Spleen (tissue), 11 donors: ENCODE measurements around the gene SH3GLB1. TPM values are rescaled to one million over a fixed set of nuclear protein-coding genes. Genes with fewer than 3 reads are reported as not detected.
"Not testable (repeated sequence)": the region's sequence is repeated elsewhere in the genome, so short reads cannot be mapped to it uniquely, and the experiment has no call there.

Experiments
- DNase-seq: peaks from one replicate; pipeline ENCODE4 v3.0.0-alpha.2; 2020
- H3K27ac ChIP-seq, 8 donors: fragments of 200-600 bp; sonication (generic) in 7 of 8; 1 replicate in 4 of 8; 2 replicates in 4 of 8; pipeline versions ENCODE4 v1.5.0 to v1.8.0; 2016 to 2021; ENCODE audit warnings: inconsistent platforms in 4 of 8, mild to moderate bottlenecking in 4 of 8, moderate library complexity in 1 of 8
- H3K27me3 ChIP-seq, 7 donors: fragments of 200-600 bp; sonication (generic) in 6 of 7; replicated peaks in 1 of 7; 1 replicate in 4 of 7; 2 replicates in 3 of 7; pipeline versions ENCODE4 v1.5.0 to v1.8.0; 2016 to 2021; ENCODE audit warnings: inconsistent platforms in 3 of 7, mild to moderate bottlenecking in 1 of 7
- H3K36me3 ChIP-seq, 6 donors: fragments of 200-600 bp; sonication (generic) in 5 of 6; 1 replicate in 4 of 6; 2 replicates in 2 of 6; pipeline versions ENCODE4 v1.5.0 to v1.8.0; 2016 to 2021; ENCODE audit warnings: inconsistent platforms in 2 of 6
- H3K4me1 ChIP-seq, 6 donors: fragments of 200-600 bp; sonication (generic) in 5 of 6; 1 replicate in 3 of 6; 2 replicates in 3 of 6; pipeline versions ENCODE4 v1.5.0 to v1.8.0; 2016 to 2021; ENCODE audit warnings: inconsistent platforms in 3 of 6
- H3K4me3 ChIP-seq, 8 donors: fragments of 200-600 bp; sonication (generic) in 7 of 8; 1 replicate in 4 of 8; 2 replicates in 4 of 8; pipeline versions ENCODE4 v1.5.0 to v1.8.0; 2016 to 2021; ENCODE audit warnings: inconsistent platforms in 4 of 8, mild to moderate bottlenecking in 4 of 8, moderate library complexity in 2 of 8
- H3K9me3 ChIP-seq, 8 donors: fragments of 200-600 bp; sonication (generic) in 7 of 8; 1 replicate in 4 of 8; 2 replicates in 4 of 8; pipeline versions ENCODE4 v1.5.0 to v1.8.0; 2016 to 2021; ENCODE audit warnings: inconsistent platforms in 4 of 8
- POLR2A ChIP-seq, 3 donors: fragments of 450-650 bp; IDR thresholded peaks; one replicate each; pipeline ENCODE4 v1.5.1; 2017; ENCODE audit warnings: antibody characterized with exemption in 3 of 3, mild to moderate bottlenecking in 1 of 3
- POLR2AphosphoS5 ChIP-seq, 3 donors: sonication (generic); formaldehyde crosslinking; IDR thresholded peaks; one replicate each; pipeline ENCODE4 v1.5.1; 2017; ENCODE audit warnings: antibody characterized with exemption in 3 of 3
- WGBS, 5 donors: extraction: QIAGEN DNeasy Blood & Tissue Kit in 3 of 5; methylation state at CpG; one replicate each; pipeline versions ENCODE4 v1.1.5 to v1.1.7; 2013 to 2018; 5-methylcytosine and 5-hydroxymethylcytosine counted together
- intact Hi-C: fragments of 100-400 bp; cut with DNase I; formaldehyde crosslinking; loops from one replicate; pipeline ENCODE4 v1.15.0; 2023; ENCODE audit warnings: low total_unique reads
- polyA plus RNA-seq, 3 donors: library from polyadenylated mRNA; stranded (reverse); fragments of 200-250 nt; gene quantifications; one replicate each; pipeline ENCODE4 v1.2.1, GENCODE V29; 2013
- total RNA-seq, 7 donors: library from RNA; depleted of rRNA in 3 of 7; stranded (reverse); fragments of >200 nt in 3 of 7; fragmentation: NEBNext Ultra II Directional in 4 of 7; extraction: Animal tissue kit (Norgen Biotek cat#: 25700) in 4 of 7; gene quantifications; one replicate each; pipeline versions ENCODE4 v1.1.0 to v1.2.1, GENCODE V29; 2016 to 2021
- TF ChIP-seq, protein P1 (sequence below), 11 experiments: fragments of 200-600 bp in 7 of 11; fragments of 450-650 bp in 4 of 11; sonication (generic) in 4 of 11; IDR thresholded peaks in 8 of 11; conservative IDR thresholded peaks in 3 of 11; 1 replicate in 7 of 11; 2 replicates in 4 of 11; pipeline versions ENCODE4 v1.4.0 to v1.8.0; 2016 to 2021; ENCODE audit warnings: antibody characterized with exemption in 11 of 11, inconsistent platforms in 4 of 11, mild to moderate bottlenecking in 1 of 11
- donor health status: healthy with polysubstance abuse.
- donor health status: DM: no; HTN: no; CAD: no; lungs with moderate emphysema.
- donor health status: DM: no; HTN: no; CAD: no.
- donor health status: Bipolar disorder and iron deficiency.
- donor health status: healthy.
- donor health status: DM: no; HTN: no; CAD: no.
- donor health status: DM: yes; HTN: yes; CAD: no.

Gene SH3GLB1
- total and polyA plus RNA-seq, 10 donors, result 20.2 to 122 (median 86.2) TPM

DNA sequence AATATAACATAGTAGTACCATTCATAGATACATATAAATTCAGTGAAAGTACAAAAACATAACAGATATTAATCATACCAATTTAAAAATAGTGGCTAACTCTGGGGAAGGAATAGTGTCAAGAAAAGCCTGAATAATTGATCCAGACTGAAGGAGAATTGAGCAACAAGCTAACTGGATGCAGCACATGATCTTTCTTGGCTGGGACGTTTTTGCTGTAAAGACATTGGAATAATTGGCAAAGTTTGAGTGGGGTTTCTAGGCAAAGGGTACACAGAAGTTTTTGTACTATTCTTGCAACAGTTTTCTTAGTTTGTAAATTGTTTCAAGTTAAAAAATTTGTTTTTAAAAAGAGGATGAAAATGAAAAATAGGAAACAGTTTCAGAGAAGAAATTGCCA is 2.6 kb upstream of the SH3GLB1 start:
- DNase-seq, result no peak
- Histone ChIP-seq H3K27ac (no peak overlapping the region), H3K4me3 (no peak overlapping the region), H3K4me1 (peaks cover 0 to 29% (median 22%) of the 10 kb centered on the region in 6 donors), H3K36me3 (no peaks in the 10 kb centered on the region), H3K9me3 (no peaks in the 10 kb centered on the region), H3K27me3 (no peaks in the 10 kb centered on the region)
- TF ChIP-seq POLR2A (IDR thresholded peaks at IDR 0.05) (no peak), POLR2AphosphoS5 (IDR thresholded peaks at IDR 0.05) (no peak)
- TF ChIP-seq, protein P1, sequence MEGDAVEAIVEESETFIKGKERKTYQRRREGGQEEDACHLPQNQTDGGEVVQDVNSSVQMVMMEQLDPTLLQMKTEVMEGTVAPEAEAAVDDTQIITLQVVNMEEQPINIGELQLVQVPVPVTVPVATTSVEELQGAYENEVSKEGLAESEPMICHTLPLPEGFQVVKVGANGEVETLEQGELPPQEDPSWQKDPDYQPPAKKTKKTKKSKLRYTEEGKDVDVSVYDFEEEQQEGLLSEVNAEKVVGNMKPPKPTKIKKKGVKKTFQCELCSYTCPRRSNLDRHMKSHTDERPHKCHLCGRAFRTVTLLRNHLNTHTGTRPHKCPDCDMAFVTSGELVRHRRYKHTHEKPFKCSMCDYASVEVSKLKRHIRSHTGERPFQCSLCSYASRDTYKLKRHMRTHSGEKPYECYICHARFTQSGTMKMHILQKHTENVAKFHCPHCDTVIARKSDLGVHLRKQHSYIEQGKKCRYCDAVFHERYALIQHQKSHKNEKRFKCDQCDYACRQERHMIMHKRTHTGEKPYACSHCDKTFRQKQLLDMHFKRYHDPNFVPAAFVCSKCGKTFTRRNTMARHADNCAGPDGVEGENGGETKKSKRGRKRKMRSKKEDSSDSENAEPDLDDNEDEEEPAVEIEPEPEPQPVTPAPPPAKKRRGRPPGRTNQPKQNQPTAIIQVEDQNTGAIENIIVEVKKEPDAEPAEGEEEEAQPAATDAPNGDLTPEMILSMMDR (IDR thresholded peaks at IDR 0.05 in 8 of 11, conservative IDR thresholded peaks at IDR 0.05 in 3 of 11), result no peak
- intact Hi-C loops, result loop anchor here (10.0 kb wide), 1 partner anchor 307 kb away; the partner anchor contains the start of gene ODF2L
- 75 to 100% (median 81%) methylated on average over 1 of the region's 1 CpG for WGBS, 5 donors

DNA sequence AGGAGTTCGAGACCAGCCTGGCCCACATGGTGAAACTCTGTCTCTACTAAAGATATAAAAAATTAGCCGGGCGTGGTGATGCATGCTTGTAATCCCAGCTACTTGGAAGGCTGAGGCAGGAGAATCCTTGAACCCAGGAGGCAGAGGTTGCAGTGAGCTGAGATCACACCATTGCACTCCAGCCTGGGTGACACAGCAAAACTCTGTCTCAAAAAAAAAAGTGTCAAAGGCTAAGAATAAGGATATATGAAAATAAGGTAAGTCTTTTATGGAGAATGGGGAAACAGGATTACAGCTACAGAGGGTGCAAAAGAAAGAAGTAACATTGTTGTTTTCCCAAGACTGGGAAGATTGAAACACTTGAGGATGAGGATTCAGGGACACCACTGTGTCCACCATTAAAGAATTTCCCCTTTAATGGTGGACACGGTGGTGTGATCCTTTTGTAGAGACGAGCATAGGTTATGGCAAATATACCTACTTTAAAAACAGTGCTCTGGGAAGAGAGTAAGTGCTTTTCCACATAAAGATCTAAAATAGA is 1.4 kb upstream of the SH3GLB1 start:
- Histone ChIP-seq H3K27ac (peak overlapping the region in 6 of 8 donors; percentile 96 to 99 (median 98)), H3K4me3 (peak overlapping the region in 3 of 8 donors; percentile 71 to 82 (median 81)), H3K4me1 (peaks cover 11 to 42% (median 35%) of the 10 kb centered on the region in 6 donors)
- intact Hi-C loops, result loop anchor here (10.0 kb wide), 1 partner anchor 308 kb away; the partner anchor contains the start of gene ODF2L
- not testable (repeated sequence) for DNase-seq, H3K36me3 ChIP-seq, H3K9me3 ChIP-seq, H3K27me3 ChIP-seq
- WGBS, 5 donors, result 81 to 93% (median 85%) methylated on average over 5 of the region's 5 CpGs

DNA sequence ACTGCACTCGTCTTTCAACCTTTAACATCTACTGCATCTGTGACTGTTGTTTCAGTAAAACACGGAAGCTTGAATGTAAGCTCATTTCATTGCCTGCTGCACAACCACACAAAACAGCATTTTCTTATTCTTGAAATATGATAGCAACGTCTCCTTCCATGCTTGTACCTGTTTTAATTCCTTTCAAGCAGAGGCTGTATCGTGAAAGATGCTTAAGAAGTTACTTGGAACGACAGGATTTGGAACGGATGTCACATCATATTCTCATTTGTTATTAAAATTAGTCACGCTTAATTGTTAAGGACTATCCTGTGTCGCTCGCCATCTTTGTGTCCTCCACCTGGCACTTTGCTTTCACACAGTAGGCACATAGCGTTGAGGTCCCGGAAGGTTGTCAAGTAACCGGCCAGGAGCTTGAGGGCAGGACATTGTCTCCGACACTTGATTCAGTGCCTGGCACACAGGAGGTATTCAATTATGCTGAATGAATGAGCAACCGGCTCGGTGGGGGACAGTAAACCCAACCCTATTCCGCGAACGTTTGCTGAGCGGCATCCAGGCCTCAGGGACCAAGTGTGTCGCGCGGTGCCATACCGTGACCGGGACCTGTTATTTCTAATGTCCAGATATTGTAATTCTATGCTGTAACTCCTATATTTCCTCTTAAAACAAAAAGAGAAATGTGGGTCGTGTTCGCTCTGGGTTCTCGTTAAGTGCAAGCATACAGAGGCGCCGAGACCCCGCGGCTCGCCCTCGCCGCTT is 499 bp upstream of the SH3GLB1 start:
- TF ChIP-seq, protein P1 (IDR thresholded peaks at IDR 0.05 in 8 of 11, conservative IDR thresholded peaks at IDR 0.05 in 3 of 11), result no peak
- TF ChIP-seq POLR2A (IDR thresholded peaks at IDR 0.05) (no peak), POLR2AphosphoS5 (IDR thresholded peaks at IDR 0.05) (no peak)
- H3K4me1 ChIP-seq, result peaks cover 17 to 50% (median 42%) of the 10 kb centered on the region in 6 donors
- H3K36me3 ChIP-seq, result no peaks in the 10 kb centered on the region
- intact Hi-C loops, result loop anchor here (10.0 kb wide), 1 partner anchor 309 kb away; the partner anchor contains the start of gene ODF2L
- no peaks in the 10 kb centered on the region for H3K9me3 ChIP-seq
- peak overlapping the region; percentile 96 to 99 (median 98) for H3K27ac ChIP-seq
- no peak for DNase-seq
- H3K27me3 ChIP-seq, result no peaks in the 10 kb centered on the region
- peak overlapping the region; percentile 54 to 88 (median 77) for H3K4me3 ChIP-seq
- 2 to 6% (median 4%) methylated on average over 27 to 34 of the region's 34 CpGs for WGBS, 5 donors

DNA sequence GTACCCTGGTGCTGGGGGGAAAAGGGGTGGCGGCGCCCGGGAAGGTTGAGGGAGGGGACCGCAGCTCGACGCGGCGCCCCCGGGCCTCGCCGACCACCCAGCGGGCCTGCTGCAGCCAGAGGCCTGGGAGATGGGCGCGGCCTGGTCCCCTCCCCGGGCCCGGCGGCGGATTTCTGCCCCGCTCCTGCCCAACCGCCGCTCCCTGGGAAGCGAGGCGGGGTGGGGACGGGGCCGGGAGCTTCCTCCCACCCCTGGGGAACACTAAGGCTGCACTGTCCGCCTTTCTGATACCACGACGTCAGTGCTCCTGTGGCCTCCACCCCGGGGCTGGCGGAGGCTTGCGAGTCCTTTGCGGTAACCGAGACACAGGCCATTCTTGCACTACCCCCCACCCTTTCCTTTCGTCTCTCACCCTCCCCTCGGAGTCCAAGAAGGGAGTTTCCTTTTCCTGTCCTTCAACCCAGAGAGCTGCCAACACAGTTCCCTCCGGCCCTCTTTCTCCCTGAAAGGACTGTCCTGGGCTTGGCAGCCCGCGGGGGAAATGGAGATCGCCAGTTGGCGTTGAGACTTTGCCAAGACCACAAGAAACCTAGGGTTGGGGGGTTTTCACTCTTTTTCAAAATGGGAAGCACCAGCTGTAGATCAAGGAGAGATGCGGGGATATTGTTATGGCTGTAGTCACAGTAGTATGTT is 742 bp downstream of the SH3GLB1 start:
- no peaks in the 10 kb centered on the region for H3K27me3 ChIP-seq
- H3K4me3 ChIP-seq, result peak overlapping the region; percentile 54 to 88 (median 77)
- peaks cover 17 to 63% (median 54%) of the 10 kb centered on the region in 6 donors for H3K4me1 ChIP-seq
- DNase-seq, result no peak
- H3K27ac ChIP-seq, result peak overlapping the region; percentile 96 to 99 (median 98)
- TF ChIP-seq, protein P1 (IDR thresholded peaks at IDR 0.05 in 8 of 11, conservative IDR thresholded peaks at IDR 0.05 in 3 of 11), result no peak
- peak in 1 of 3 donors; percentile 19 for TF ChIP-seq POLR2AphosphoS5 (IDR thresholded peaks at IDR 0.05)
- WGBS, 5 donors, result 0 to 1% (median 1%) methylated on average over 15 to 41 of the region's 41 CpGs
- intact Hi-C loops, result loop anchor here (10.0 kb wide), 1 partner anchor 310 kb away; the partner anchor contains the start of gene ODF2L
- no peaks in the 10 kb centered on the region for H3K9me3 ChIP-seq
- peaks cover 0 to 1% (median 0%) of the 10 kb centered on the region in 6 donors for H3K36me3 ChIP-seq
